NOMO-1 (cell line): ENCODE data around the gene MAP3K21.

Experiments used
- DNase-seq, 2 experiments: peaks; one replicate each; lab custom pipeline; 2025; ENCODE audit not compliant: unreplicated experiment in 2 of 2; lab: John Stamatoyannopoulos, UW

Gene MAP3K21

DNA sequence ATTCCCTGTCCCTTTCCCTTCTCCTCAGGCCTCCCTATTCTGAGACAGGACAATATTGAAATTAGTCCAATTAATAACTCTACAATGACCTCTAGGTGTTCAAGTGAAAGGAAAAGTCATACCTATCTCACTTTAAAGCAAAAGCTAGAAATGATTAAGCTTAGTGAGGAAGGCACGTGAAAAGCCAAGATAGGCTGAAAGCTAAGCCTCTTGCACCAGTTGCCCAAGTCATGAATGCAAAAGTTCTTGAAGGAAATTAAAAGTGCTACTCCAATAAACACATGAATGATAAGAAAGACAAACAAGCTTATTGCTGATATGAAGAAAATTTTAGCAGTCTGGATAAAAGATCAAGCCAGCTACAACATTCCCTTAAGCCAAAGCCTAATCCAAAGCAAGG, 3.8 kb upstream of the MAP3K21 start:
- DNase-seq: no peak

DNA sequence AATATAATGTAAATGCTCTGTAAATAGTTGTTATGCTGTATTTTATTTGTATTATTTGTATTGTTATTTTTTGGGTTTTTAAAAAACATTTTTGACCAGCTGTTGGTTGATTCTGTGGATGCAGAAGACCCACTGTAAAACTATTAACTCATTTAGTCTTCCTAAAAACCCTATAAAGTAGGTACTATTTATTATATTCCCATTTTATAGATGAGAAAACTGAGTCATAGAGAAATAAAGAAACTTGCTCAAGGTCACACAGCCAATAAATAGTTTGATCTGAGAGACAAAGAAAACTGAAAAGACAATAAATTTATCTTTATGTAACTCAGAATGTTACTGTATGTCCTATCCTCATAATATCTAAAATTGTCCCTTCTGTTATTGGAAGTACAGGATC, 1.2 kb upstream of the MAP3K21 start:
- no peak for DNase-seq

DNA sequence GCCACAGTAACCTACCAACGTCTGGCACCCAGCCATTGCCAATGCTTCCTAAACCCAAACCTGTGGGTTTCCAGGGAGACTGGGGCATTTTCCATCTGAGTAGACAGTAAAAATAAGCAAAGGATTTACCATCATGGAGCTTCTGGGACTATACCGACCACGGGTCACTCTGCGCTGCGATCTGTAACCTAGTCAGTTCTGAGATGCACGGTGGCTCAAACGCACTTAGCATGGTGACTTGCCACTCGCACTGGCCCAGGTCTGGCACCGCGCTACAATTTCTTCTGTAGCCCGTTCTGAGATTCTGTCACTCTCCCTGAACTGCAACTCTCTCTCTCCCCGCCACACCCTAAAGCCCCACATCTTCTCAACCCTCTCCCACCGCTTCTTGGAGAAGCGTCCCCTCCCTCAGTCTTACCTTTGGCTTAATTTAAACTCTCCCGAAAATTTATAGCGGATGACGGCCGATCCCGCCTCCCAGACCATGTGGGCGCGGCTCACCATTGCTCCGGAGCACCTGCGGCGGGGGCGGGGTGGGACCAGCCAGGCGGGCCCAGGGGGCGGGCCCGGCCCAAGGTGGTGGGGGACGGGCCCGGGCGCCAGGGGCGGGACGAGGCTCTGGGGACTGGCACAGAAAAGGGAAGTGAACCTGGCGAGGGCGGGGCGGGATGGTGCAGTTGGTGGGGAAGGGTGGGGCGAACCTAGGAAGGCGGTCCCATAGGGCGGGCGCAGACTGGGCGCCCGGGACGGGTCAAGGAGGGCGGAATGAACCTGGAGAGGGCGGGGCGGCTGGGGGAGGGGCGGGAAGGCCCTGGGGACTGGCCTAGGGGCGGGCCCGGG, 493 bp upstream of the MAP3K21 start:
- DNase-seq: peak; percentile 89 to 97

DNA sequence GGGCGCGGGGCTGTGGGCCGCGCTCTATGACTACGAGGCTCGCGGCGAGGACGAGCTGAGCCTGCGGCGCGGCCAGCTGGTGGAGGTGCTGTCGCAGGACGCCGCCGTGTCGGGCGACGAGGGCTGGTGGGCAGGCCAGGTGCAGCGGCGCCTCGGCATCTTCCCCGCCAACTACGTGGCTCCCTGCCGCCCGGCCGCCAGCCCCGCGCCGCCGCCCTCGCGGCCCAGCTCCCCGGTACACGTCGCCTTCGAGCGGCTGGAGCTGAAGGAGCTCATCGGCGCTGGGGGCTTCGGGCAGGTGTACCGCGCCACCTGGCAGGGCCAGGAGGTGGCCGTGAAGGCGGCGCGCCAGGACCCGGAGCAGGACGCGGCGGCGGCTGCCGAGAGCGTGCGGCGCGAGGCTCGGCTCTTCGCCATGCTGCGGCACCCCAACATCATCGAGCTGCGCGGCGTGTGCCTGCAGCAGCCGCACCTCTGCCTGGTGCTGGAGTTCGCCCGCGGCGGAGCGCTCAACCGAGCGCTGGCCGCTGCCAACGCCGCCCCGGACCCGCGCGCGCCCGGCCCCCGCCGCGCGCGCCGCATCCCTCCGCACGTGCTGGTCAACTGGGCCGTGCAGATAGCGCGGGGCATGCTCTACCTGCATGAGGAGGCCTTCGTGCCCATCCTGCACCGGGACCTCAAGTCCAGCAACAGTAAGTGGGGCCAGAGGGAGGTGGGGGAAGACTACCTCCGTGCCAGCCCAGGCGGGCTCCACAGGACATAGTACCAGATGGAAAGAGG, 808 bp downstream of the MAP3K21 start:
- DNase-seq: peak in 1 of 2 experiments; percentile 11

DNA sequence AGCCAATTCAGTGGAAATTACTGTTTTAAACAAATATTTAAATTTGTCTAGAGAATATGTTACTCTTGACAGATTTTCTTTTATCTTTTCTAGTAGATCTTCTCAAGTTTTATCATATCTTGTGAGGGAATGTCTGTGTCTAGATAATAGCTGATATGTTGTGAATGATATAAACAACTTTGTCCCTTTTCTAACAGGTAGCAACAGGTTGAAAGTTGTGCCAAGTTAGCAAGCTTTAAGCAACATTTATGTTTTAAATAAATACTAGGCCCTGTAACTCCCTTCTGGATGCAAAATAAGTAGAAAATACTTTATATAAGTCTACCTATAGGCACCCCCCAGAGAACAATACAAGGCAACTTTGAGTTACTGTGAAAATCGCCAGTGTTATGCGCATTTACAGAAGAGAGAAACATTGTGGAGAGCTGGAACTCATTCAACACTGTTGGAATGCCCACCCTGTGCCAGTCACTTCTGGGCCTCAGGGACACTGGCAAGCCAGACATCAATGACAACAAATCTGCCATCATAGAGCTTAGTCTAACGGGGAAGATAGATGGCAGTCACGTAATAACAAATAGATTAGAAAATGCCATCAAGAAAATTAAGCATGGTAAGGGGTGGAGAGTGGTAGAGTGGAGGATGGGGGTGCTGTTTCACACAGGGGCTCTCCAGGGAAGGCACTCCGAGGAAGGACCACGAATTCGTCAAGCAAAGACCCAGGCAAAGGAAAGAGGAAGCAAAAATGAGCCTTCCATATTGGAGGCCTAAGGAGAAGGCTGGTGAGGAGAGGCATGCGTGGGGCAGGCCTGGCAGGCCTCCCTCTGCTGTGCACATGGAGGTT, 4.4 kb downstream of the MAP3K21 start:
- DNase-seq: no peak

DNA sequence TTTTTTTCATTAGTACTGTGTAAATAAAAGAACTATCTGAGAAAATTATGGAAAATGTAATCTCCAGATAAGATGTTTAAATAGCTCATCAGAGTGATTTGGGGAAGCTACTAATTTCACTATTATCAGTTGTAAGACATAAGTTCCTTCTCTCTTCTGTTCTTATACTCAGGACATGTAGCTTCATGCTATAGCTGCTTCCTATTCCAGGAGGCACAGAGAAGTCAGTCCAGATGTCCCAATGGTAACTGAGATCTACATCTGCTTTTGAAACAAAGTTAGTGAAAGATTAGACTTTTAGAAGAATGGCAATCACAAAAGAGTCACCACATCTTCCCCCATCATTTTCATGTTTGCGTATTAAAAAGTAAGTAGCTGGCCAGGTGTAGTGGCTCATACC, 5.6 kb downstream of the MAP3K21 start:
- no peak for DNase-seq

DNA sequence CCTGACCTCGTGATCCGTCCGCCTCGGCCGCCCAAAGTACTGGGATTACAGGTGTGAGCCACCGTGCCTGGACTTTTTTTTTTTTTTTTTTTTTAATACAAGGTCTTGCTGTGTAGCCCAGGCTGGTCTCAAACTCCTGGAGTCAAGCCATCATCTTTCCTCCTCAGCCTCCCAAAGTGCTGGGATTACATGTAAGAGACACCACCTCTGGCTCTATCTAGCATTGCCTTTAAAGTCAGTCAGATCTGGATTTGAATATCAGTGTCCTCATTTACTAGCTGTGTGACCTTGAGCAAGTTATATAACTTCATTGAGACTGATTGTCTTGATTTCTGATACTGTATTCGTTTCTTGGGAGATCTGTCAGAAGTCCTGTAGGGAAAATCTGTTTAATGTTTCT, 6.6 kb downstream of the MAP3K21 start:
- DNase-seq: no peak

DNA sequence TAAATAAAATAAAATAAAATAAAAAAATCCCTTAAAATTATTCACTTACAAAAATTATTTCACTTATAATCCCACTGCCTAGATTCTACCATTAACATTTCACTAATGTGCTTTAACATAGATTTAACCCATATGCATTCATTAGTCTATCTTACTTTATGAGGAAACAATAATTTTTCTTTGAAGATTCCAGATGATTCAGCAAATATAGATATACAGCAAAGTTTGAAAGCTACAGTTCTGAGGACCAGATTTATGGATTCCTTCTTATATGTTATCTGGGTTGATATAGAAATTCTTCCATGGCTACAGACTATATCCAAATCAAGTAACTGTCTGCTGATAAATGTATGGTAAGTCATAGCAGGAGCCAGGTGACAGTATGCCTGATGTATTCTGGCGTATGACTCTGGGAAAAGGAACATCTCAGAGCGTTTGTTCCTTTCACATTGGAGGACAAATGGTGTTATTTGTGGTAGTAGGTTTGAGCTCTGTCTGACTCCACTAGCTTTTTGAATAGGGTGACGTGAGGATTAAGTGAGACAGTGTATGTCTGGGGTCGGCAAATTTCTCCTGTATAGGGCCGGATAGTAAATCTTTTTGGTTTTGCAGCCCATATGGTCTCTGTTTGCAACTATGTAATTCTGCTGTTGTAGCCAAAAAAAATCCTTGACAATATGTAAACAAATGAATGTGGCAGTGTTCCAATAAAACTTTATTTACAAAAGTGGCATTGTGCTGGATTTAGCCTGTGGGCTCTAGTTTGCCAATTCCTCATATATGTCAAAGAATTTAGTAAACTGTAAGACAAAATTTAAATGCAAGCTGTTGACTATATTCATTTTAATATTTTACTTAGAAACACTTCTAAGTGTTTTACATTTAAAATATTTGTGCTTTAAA, 9.3 kb downstream of the MAP3K21 start:
- no peak for DNase-seq

DNA sequence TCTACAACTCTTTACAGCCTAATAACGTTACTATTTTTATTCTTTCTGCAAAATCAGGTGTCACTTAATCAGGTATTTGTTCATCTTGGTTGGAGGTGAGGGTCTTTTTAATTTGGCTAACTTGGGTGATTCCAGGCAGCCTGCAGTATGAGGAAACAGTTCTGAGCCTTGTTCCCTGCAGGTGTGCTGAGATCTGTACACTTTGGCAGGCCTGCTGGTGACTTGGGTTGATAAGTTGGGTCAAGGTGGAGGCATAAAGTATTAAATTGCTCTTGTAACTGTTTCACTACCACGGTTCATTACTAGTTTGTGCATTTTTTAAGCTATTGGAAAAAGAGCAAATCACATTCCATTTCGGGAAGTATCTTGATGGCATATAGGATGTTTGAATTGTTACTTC, 10.0 kb downstream of the MAP3K21 start:
- no peak for DNase-seq

DNA sequence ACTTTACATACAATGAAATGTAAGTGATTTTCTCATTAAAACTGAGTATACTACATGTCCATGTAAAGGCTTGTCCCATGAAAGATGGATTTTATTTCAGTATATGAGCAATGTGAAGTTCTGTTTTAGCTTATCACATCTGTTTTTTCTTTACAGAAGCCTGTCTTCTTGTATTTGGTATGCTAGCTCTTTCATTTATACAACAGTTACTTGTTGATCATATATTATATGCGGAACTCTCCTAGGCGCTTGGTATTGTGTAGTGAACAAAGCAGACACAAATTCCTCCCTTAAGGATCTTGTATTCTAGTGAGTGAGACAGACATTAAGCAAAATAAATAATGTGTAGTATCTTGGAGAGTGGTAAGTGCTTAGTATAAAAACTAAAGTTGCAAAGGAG, 10.6 kb downstream of the MAP3K21 start:
- DNase-seq: no peak

DNA sequence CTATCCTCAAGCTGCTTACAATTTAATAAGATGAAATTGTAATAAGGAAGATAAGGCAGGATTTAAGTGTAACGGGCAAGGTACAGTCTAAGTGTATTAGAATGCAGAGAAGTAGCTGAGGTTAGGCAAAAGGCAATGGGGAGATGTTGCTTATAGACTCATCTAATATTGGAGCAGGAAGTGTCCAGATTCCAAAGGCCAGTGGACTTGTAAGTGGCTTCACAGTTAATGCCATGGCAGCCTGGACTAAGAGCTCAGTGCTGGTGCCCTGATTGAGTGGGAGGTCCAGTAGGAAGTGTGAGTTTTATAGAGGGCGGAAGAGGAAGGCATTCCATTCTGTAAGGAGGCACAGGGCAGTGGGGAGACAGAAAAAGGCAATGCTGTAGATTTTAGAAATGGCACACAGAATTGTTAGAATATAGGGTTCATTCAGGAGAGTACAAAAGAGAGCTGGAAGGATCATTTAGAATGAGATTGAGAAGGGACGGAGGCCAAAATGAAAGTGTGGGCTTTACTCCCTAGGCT, 12.6 kb downstream of the MAP3K21 start:
- no peak for DNase-seq

DNA sequence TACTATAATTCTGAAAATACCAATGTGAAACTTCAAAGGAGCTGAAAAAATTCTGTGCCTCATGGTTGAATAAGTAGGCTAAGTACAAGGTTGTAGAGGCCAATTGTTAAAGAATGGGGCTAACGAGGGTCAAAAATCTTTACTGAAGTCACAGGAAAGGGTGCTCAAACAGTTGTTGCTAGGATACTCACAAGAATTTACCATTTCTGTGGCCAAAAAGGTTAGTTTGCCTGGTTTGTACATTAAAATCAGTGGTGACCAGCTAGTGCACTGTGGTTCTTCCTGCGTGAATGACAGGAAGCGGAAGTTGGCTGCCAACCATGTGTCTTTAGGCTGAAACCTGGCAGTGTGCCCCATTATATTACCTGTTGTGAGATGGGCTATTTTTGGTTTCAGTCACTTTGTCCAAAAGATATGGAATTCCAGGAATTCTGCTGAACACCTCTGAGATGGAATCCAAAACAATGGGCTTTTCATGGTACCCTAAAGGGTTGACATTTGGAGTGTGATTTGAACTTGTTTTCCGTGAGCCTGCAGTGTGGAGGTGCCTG, 13.5 kb downstream of the MAP3K21 start:
- DNase-seq: no peak

DNA sequence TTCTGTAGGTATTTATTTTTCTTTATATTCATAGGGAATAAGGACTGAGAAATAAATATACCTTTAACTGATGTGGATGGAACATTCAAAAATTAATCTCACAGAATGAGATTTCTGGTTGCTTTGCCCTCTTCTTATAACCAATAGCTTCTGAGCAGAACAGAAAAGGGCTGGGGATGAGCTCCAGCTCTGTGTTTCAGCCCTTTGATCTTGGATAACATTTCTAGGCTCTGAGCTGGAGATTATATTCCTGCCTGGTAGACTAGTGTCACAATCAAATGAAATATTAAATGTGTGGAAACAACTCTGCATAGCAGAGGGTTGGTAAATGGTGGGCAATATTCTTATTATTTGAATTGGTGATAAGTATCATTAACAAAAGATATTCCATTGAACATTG, 14.6 kb downstream of the MAP3K21 start:
- no peak for DNase-seq

DNA sequence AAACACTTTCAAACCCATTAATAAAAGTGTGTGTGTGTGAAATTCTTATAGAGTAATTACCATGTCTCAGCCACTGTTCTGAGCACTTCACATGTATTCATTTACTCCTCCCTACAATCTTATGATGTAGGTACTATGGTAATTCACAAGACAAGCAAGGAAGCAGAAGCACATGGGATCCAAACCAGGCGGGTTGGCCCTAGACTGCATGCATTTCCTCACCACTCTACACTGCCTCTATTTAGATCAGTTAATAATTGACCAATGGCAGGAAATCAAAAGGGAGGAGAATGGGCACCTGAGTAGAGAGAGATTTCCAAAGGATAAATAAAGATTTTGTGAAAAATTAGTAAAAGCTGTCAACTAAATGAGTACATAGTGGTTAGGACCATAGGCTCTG, 15.7 kb downstream of the MAP3K21 start:
- DNase-seq: no peak

DNA sequence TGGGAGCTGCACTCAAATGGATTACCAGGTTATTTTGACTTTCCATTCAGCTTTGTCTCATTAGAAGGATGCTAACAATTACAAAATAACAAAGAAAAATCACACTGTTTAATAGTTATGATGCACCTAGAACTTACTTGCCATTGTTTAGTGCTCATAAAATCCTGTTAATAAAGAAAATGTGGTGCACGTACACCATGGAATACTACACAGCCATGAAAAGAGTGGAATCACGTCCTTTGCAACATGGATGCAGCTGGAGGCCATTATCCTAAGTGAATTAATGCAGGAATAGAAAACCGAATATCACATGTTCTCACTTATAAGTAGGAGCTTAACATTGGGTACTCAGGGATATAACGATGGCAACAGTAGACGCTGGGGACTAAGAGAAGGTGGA, 19.8 kb downstream of the MAP3K21 start:
- no peak for DNase-seq

DNA sequence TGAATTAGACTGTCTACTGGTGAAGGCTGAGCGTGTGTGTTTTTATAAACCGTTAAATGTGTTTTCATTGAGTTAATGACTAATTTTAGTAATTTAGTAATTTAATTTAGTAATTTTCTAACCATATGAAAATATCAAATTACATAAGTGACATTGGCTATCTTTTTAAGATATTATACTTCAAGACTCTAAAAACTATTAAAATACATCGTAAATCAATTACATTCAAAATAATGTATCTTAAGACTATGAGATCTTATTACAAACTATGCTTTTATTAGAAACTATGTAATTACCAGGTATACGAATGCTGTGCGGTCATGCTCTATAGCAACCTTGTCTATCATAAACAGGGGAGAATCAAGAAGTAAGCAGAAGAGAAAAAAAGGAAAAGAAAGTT, 21.6 kb downstream of the MAP3K21 start:
- no peak for DNase-seq

DNA sequence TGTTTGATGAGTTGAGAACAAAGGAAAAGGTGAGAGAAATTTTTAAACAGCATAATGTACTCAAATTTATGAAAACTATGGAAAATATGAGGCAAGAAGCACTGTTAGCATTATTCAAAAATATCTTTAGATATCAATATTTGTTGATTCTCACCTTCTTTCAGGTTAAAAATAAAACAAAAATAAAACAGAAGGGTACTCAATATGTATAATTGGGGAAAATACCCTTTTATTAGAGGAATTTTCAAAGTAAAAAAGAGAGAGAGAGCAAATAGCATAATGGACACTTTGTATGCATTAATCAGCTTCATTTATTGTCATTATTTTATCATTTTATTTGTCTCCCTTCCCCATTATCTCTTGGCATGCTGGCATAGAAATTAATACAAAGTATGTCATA, 27.5 kb downstream of the MAP3K21 start:
- no peak for DNase-seq

DNA sequence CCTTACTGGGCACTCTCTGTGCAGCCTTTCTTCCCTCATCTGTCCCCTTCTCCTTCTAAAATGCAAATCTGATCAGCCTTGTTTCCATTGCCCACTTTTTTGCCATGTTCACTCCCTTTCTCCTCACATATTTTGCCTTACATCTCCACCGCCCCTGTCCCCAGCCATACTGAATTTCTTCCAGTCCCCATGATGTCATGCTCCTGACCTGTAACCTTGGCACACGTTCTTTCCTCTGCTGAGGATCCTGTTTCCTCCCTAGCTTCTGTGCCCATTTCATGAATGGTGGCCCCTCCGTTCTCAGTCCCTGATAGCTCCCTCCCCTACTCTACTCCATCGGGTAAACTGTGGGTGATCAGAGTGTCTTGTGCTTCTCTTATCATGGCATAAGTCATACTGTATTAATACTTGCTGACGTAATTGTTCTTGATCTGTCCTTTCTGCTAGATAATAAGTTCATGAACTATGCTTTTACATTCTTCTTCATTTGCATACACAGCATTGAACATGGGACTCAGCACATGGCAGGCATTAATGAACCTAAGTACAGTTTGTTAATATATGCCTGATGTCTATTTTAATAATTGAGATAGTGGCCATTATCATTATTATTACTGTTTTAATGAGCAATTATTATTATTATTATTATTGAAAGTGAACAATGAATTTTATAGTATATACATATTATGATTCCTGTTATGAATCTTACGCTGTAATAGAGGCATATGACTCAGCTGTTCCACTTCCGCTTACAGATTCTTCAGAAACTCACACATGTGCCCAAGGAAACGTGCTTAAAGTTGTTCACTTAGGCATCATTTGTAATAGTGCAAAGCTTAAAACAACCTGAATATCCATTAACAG, 28.5 kb downstream of the MAP3K21 start:
- DNase-seq: peak in 1 of 2 experiments; percentile 30

DNA sequence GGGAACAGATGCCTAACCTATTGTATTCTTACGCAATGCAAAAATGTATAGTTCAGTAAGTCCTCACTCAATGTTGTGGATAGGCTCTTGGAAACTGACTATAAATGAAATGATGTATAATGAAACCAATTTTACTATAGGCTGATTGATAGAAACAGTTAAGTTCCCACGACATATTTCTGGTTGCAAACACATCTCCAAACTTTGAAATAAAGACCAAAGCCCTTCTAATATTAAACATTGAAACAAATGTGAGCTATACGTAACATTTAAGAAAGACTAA, 29.1 kb downstream of the MAP3K21 start:
- no peak for DNase-seq
